Transverse colon (tissue), 3 donors: Measurements from ENCODE around the gene KASH5.

Source experiments
- CTCF ChIP-seq, 5 experiments: fragments of 200-600 bp in 3 of 5; fragments of 450-650 bp in 2 of 5; sonication (generic) in 3 of 5; IDR thresholded peaks; 1 replicate in 2 of 5; 2 replicates in 3 of 5; pipeline ENCODE4 v1.5.1; 2016 to 2017; ENCODE audit warnings: antibody characterized with exemption in 5 of 5, inconsistent platforms in 3 of 5, mild to moderate bottlenecking in 2 of 5, moderate library complexity in 1 of 5
- POLR2A ChIP-seq: fragments of 450-650 bp; IDR thresholded peaks from one replicate; pipeline ENCODE4 v1.6.1; 2016; ENCODE audit warnings: antibody characterized with exemption, mild to moderate bottlenecking, moderate library complexity

- TF ChIP-seq CTCF (IDR thresholded peaks at IDR 0.05) (no peak), POLR2A (no peak)
Observed at GRCh38 chr19:49461656-49462055, 73.6 kb downstream of the KASH5 start.
